ENCODE data around the gene SLC6A6.

SLC6A6 gene

GRCh38 chr3:14418296-14419250, 16.2 kb downstream of the SLC6A6 start:
- DNase-seq (ENCODE audit: low read depth, low spot score): peak; percentile 62

- DNase-seq (ENCODE audit: low read depth, low spot score): peak; percentile 33
Measured at GRCh38 chr3:14422016-14422963, 19.9 kb downstream of the SLC6A6 start.

GRCh38 chr3:14423197-14423743, 20.9 kb downstream of the SLC6A6 start:
- no peak for DNase-seq (ENCODE audit: low read depth, low spot score)

- no peak for DNase-seq (ENCODE audit: low read depth, low spot score)
Measured at GRCh38 chr3:14423963-14424362, 21.6 kb downstream of the SLC6A6 start.

- peak; percentile 37 for DNase-seq (ENCODE audit: low read depth, low spot score)
Measured at GRCh38 chr3:14424711-14425580, 22.5 kb downstream of the SLC6A6 start.

GRCh38 chr3:14425581-14426304, 23.3 kb downstream of the SLC6A6 start:
- no peak for DNase-seq (ENCODE audit: low read depth, low spot score)

GRCh38 chr3:14426305-14426620, 23.9 kb downstream of the SLC6A6 start:
- no peak for DNase-seq (ENCODE audit: low read depth, low spot score)

- DNase-seq (ENCODE audit: low read depth, low spot score): no peak
Measured at GRCh38 chr3:14428087-14429033, 26.0 kb downstream of the SLC6A6 start.

- DNase-seq (ENCODE audit: low read depth, low spot score): no peak
Measured at GRCh38 chr3:14429237-14429636, 26.8 kb downstream of the SLC6A6 start.

- no peak for DNase-seq (ENCODE audit: low read depth, low spot score)
Measured at GRCh38 chr3:14429640-14430039, 27.2 kb downstream of the SLC6A6 start.

- no peak for DNase-seq (ENCODE audit: low read depth, low spot score)
Measured at GRCh38 chr3:14430053-14430452, 27.6 kb downstream of the SLC6A6 start.

GRCh38 chr3:14430706-14431451, 28.5 kb downstream of the SLC6A6 start:
- DNase-seq (ENCODE audit: low read depth, low spot score): no peak

GRCh38 chr3:14431452-14431916, 29.1 kb downstream of the SLC6A6 start:
- DNase-seq (ENCODE audit: low read depth, low spot score): peak; percentile 38

- peak; percentile 90 for DNase-seq (ENCODE audit: low read depth, low spot score)
Measured at GRCh38 chr3:14431917-14432834, 29.8 kb downstream of the SLC6A6 start.

GRCh38 chr3:14433106-14433505, 30.7 kb downstream of the SLC6A6 start:
- no peak for DNase-seq (ENCODE audit: low read depth, low spot score)

- no peak for DNase-seq (ENCODE audit: low read depth, low spot score)
Measured at GRCh38 chr3:14434126-14434497, 31.7 kb downstream of the SLC6A6 start.

- DNase-seq (ENCODE audit: low read depth, low spot score): no peak
Measured at GRCh38 chr3:14434498-14435151, 32.2 kb downstream of the SLC6A6 start.
